ENCODE measurements around the gene TGFBR3.

- TF ChIP-seq, protein P1, sequence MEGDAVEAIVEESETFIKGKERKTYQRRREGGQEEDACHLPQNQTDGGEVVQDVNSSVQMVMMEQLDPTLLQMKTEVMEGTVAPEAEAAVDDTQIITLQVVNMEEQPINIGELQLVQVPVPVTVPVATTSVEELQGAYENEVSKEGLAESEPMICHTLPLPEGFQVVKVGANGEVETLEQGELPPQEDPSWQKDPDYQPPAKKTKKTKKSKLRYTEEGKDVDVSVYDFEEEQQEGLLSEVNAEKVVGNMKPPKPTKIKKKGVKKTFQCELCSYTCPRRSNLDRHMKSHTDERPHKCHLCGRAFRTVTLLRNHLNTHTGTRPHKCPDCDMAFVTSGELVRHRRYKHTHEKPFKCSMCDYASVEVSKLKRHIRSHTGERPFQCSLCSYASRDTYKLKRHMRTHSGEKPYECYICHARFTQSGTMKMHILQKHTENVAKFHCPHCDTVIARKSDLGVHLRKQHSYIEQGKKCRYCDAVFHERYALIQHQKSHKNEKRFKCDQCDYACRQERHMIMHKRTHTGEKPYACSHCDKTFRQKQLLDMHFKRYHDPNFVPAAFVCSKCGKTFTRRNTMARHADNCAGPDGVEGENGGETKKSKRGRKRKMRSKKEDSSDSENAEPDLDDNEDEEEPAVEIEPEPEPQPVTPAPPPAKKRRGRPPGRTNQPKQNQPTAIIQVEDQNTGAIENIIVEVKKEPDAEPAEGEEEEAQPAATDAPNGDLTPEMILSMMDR (IDR thresholded peaks at IDR 0.05; ENCODE audit: borderline replicate concordance, extremely low read depth, low read length, poor library complexity, severe bottlenecking), result no peak
- TF ChIP-seq EZH2 (IDR thresholded peaks at IDR 0.05; ENCODE audit: borderline replicate concordance, low read depth, low read length, severe bottlenecking), result no peak
Observed at GRCh38 chr1:91857557-91858239, 28.3 kb downstream of the TGFBR3 start.

Measured in DND-41 (cell line).